ENCODE results near the gene ATP5F1E. TPM values are rescaled to one million over a fixed set of nuclear protein-coding genes. Genes with fewer than 3 reads are reported as not detected.

ATP5F1E gene
- total RNA-seq, 1 donor from 2014 or later: 73.8 TPM

DNA sequence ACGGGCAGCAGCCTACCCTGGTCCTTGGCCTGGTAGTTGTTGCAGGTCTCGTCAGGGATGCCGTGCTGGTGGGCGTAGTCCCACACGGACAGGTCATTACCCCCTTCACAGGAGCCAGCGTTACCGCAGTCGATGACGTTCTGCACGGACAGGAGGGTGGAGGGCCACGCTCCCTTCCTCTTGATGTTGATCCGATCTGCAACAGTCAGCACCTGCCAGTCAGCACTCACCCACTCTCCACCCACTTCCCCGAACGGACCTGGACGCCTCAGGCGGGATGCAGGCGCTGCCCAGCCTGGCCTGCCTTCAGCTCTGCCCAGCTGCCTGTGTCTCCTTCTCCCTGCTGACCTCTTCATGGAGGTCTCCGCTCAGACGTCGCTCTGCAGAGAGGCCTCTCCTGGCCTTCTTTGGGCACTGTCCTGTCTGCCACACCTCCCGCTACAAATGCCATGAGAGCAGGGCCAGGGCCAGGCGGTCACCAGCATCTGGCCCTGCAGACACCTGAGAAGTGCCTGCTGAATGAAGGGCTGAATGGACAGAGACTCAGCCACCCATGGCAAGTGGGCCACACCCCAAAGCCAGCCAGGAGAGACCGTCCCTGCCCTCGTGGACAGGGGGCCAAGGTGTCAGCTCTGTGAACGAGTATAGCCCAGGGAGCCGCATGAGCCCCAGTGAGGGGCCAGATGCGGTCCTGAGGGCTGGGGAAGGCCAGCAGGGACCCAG lies 30.5 kb downstream of the ATP5F1E start:
- Histone ChIP-seq H3K27me3 (ENCODE audit: low read depth) (no peaks in the 10 kb centered on the region), H3K9me3 (no peaks in the 10 kb centered on the region), H3K4me3 (no peak overlapping the region), H3K4me1 (peaks cover 41% of the 10 kb centered on the region), H3K36me3 (peaks cover 68% of the 10 kb centered on the region), H3K27ac (no peak overlapping the region)
- intact Hi-C loops (cut with DNase I): no loop called here
- ATAC-seq (no peak), DNase-seq (no peak)
- TF ChIP-seq, protein P1, sequence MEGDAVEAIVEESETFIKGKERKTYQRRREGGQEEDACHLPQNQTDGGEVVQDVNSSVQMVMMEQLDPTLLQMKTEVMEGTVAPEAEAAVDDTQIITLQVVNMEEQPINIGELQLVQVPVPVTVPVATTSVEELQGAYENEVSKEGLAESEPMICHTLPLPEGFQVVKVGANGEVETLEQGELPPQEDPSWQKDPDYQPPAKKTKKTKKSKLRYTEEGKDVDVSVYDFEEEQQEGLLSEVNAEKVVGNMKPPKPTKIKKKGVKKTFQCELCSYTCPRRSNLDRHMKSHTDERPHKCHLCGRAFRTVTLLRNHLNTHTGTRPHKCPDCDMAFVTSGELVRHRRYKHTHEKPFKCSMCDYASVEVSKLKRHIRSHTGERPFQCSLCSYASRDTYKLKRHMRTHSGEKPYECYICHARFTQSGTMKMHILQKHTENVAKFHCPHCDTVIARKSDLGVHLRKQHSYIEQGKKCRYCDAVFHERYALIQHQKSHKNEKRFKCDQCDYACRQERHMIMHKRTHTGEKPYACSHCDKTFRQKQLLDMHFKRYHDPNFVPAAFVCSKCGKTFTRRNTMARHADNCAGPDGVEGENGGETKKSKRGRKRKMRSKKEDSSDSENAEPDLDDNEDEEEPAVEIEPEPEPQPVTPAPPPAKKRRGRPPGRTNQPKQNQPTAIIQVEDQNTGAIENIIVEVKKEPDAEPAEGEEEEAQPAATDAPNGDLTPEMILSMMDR (IDR thresholded peaks at IDR 0.05): no peak

DNA sequence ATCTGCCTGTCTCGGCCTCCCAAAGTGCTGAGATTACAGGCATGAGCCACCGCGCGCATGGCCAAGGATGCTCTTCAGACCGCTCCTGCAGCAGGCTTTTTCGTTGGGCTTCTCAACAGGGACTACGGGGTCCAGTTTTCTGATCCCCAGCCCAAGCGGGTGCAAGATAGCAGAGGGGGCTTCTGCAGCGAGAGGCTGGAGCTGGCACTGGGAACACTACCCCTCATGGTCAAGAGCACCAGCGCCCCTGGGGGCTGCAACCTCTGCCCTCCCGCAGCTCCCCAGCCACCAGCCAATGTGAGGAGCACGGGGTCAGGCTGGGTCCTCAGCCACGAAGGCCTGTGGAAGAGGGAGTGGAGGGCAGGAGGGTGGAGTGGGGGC lies 31.1 kb downstream of the ATP5F1E start:
- H3K27me3 ChIP-seq (ENCODE audit: low read depth): no peaks in the 10 kb centered on the region
- ATAC-seq (no peak), DNase-seq (no peak)
- H3K9me3 ChIP-seq: no peaks in the 10 kb centered on the region
- H3K36me3 ChIP-seq: peaks cover 74% of the 10 kb centered on the region
- TF ChIP-seq, protein P1 (IDR thresholded peaks at IDR 0.05): no peak
- H3K27ac ChIP-seq: no peak overlapping the region
- peaks cover 35% of the 10 kb centered on the region for H3K4me1 ChIP-seq
- intact Hi-C loops (cut with DNase I): no loop called here
- H3K4me3 ChIP-seq: no peak overlapping the region

DNA sequence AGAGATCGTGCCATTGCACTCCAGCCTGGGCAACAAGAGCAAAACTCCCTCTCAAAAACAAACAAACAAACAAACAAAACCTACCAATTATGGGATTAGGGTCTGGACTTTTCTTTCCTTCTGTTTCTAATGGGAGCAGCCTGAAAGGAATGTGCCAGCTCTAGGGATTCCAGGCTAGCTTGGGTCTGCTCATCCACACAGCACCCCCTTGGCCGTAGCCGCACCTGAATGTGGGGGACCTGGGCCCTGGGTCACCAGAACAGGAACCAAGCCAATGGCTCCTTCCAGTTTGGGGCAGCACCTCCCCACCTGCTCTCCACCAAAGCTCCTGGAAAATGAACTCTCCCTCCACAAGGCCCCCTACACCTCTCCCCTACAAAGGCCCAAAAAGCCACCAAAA lies 31.8 kb downstream of the ATP5F1E start:
- intact Hi-C loops (cut with DNase I): no loop called here
- no peaks in the 10 kb centered on the region for H3K9me3 ChIP-seq
- DNase-seq (no peak), ATAC-seq (no peak)
- H3K4me3 ChIP-seq: no peak overlapping the region
- peaks cover 81% of the 10 kb centered on the region for H3K36me3 ChIP-seq
- peaks cover 28% of the 10 kb centered on the region for H3K4me1 ChIP-seq
- no peaks in the 10 kb centered on the region for H3K27me3 ChIP-seq (ENCODE audit: low read depth)
- H3K27ac ChIP-seq: no peak overlapping the region
- TF ChIP-seq, protein P1 (IDR thresholded peaks at IDR 0.05): no peak

DNA sequence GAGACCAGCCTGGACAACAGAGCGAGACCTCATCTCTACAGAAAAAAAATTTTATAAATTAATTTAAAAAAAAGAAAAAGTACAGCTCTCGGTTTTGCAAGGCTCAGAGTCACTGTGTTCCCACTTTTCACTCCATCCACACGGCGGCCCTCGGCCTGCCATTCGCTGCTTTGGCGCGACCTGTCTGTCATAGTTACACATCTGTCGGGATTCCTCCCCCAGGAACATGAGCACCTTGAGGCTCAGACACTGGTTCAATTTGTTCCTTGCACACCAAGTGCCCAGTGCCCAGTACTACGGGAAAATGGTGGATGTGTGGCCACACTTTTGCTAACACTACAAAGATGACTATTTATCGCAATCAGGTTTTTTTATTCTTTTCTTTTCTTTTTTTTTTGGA lies 33.5 kb downstream of the ATP5F1E start:
- DNase-seq (no peak), ATAC-seq (no peak)
- TF ChIP-seq, protein P1 (IDR thresholded peaks at IDR 0.05): no peak
- H3K4me3 ChIP-seq: no peak overlapping the region
- peaks cover 11% of the 10 kb centered on the region for H3K4me1 ChIP-seq
- H3K36me3 ChIP-seq: peaks cover 93% of the 10 kb centered on the region
- no peaks in the 10 kb centered on the region for H3K9me3 ChIP-seq
- intact Hi-C loops (cut with DNase I): no loop called here
- H3K27me3 ChIP-seq (ENCODE audit: low read depth): no peaks in the 10 kb centered on the region
- H3K27ac ChIP-seq: no peak overlapping the region

DNA sequence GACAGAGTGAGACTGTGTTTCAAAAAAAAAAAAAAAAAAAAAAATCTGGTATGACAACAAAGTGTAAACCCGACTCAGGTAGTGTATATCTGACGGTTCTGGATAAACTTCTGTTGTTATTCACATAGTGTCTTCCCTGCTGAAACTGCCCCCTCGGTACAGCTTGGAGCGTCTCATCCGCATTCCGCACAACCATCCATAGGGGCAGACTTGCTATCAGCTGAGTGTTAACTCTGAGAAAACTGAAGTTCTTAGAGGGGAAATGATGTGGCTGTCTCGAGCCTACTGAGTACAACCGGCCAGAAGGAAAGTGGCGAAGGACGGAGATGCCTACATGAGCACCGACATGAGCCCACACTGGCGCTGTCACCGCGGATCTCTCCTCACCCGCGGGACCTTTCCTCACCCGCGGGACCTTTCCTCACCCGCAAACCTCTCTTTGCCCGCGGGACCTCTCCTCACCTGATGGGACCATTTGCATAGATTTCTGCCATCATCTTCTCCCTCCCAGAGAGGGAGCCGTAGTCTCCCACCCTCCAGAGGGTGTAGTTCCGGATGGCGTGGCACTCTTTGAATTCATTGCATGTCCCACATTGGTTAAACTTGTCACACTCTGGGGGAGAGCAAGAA lies 34.9 kb downstream of the ATP5F1E start:
- H3K36me3 ChIP-seq: peaks cover 98% of the 10 kb centered on the region
- no peak for ATAC-seq
- no peaks in the 10 kb centered on the region for H3K27me3 ChIP-seq (ENCODE audit: low read depth)
- TF ChIP-seq, protein P1 (IDR thresholded peaks at IDR 0.05): no peak
- no peaks in the 10 kb centered on the region for H3K4me1 ChIP-seq
- H3K4me3 ChIP-seq: no peak overlapping the region
- H3K27ac ChIP-seq: no peak overlapping the region
- H3K9me3 ChIP-seq: no peaks in the 10 kb centered on the region
- intact Hi-C loops (cut with DNase I): no loop called here
- no peak for DNase-seq

Measured in lower lobe of right lung (tissue), 2 donors.